Endodermal cell (in vitro differentiated cells): ENCODE data around the gene CTBP1. TPM values are rescaled to one million over a fixed set of nuclear protein-coding genes. Genes with fewer than 3 reads are reported as not detected.

Experiments
- DNase-seq: peaks from one replicate; pipeline ENCODE4 v3.0.0-alpha.2; 2017
- H3K27ac ChIP-seq: 2 replicates; pipeline ENCODE4 v1.5.1; 2013; ENCODE audit warnings: mild to moderate bottlenecking, low read depth, low read length, moderate library complexity
- H3K27me3 ChIP-seq: 2 replicates; pipeline ENCODE4 v1.6.1; 2013; ENCODE audit warnings: mild to moderate bottlenecking, low read length, moderate library complexity; ENCODE audit not compliant: insufficient read depth, control insufficient read depth, poor library complexity, severe bottlenecking
- H3K36me3 ChIP-seq: 2 replicates; pipeline ENCODE4 v1.7.0; 2013; ENCODE audit warnings: mild to moderate bottlenecking, low read length, moderate library complexity; ENCODE audit not compliant: control insufficient read depth, insufficient read depth
- H3K4me1 ChIP-seq: one replicate; pipeline ENCODE4 v1.7.0; 2013; ENCODE audit warnings: low read length; ENCODE audit not compliant: control insufficient read depth, insufficient read depth
- H3K4me3 ChIP-seq: 2 replicates; pipeline ENCODE4 v1.5.1; 2013; ENCODE audit warnings: mild to moderate bottlenecking, low read length, moderate library complexity
- H3K9ac ChIP-seq: 2 replicates; pipeline ENCODE4 v1.6.1; 2013; ENCODE audit warnings: mild to moderate bottlenecking, low read length, moderate library complexity; ENCODE audit not compliant: poor library complexity, severe bottlenecking; ENCODE audit errors: extremely low read depth
- H3K9me3 ChIP-seq: 2 replicates; pipeline ENCODE4 v1.6.1; 2013; ENCODE audit warnings: mild to moderate bottlenecking, low read length, moderate library complexity; ENCODE audit not compliant: control insufficient read depth
- H3K27ac Mint-ChIP-seq: 2 replicates; pipeline ENCODE4 v1.8.0; 2020; ENCODE audit warnings: mixed read lengths
- H3K27me3 Mint-ChIP-seq: 2 replicates; pipeline ENCODE4 v1.8.0; 2021; ENCODE audit warnings: mild to moderate bottlenecking, mixed read lengths; ENCODE audit not compliant: insufficient read depth
- H3K36me3 Mint-ChIP-seq: 2 replicates; pipeline ENCODE4 v1.8.0; 2020; ENCODE audit warnings: low read depth, mixed read lengths
- H3K4me1 Mint-ChIP-seq: 2 replicates; pipeline ENCODE4 v1.8.0; 2020; ENCODE audit warnings: mixed read lengths
- H3K4me3 Mint-ChIP-seq: 2 replicates; pipeline ENCODE4 v1.8.0; 2020; ENCODE audit warnings: mild to moderate bottlenecking, moderate library complexity, mixed read lengths
- H3K9me3 Mint-ChIP-seq: 2 replicates; pipeline ENCODE4 v1.8.0; 2020; ENCODE audit warnings: mild to moderate bottlenecking, mixed read lengths
- WGBS, 2 experiments: methylation state at CpG; one replicate each; pipeline versions ENCODE4 v1.1.5 to v1.1.7; 2013; ENCODE audit warnings: missing lambda C conversion rate in 2 of 2, mixed read lengths in 1 of 2; ENCODE audit not compliant: insufficient coverage in 1 of 2, insufficient read length in 1 of 2; 5-methylcytosine and 5-hydroxymethylcytosine counted together
- total RNA-seq, 2 donors: library from RNA; stranded (reverse); fragmentation: NEBNext Ultra II Directional in 1 of 2; extraction: Animal tissue kit (Norgen Biotek cat#: 25700) in 1 of 2; gene quantifications; 2 replicates in 1 of 2; 3 replicates in 1 of 2; pipeline ENCODE4 v1.2.1, GENCODE V29; 2021
- TF ChIP-seq, protein P1 (sequence below): fragments of 200-600 bp; sonication (generic); conservative IDR thresholded peaks from 2 replicates; pipeline ENCODE4 v1.5.0; 2021; ENCODE audit warnings: antibody characterized with exemption, mild to moderate bottlenecking

The CTBP1 gene
- total RNA-seq, 2 donors from 2014 or later, result 181 to 189 TPM

DNA sequence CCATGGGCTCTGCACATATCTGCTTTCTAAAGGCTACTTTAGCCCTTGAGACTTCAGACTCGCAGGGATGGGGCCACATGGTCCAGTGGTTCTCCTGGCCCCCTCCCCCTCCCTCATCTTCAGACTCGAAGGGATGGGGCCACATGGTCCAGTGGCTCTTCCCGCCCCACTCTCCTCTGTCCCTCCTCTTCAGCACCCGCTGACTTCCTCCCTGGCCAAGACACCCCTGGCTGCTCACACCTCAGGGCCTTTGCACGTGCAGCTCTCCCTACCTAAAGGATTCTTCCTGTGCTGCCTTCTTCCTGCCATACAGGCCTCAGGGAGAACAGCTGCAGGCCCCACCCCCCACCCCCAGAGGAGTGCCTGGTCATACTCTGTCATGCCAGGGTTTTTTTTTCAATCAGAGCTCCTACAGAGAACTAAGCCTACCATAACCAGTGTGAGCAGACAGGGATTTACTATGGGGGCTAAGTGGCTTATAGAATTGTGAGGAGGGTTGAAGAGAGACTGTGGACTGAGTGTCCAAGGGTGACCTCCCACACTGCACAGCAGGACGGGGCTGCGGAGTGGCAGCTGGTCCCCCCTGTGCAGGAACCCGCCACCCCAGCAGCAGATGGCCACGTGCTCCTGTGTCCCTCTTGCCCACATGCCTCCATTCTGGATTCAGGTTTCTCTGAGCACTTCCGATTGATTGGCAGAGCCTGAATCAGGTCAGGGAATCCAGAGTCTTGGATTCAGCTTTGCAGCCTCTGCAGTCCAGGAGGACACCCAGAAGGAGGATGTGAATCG, 70.4 kb downstream of the CTBP1 start:
- H3K4me1 Mint-ChIP-seq, result no peaks in the 10 kb centered on the region
- Histone ChIP-seq H3K27me3 (peaks cover 30% of the 10 kb centered on the region), H3K4me3 (no peak overlapping the region), H3K27ac (no peak overlapping the region), H3K9me3 (peaks cover 22% of the 10 kb centered on the region), H3K9ac (no peak overlapping the region), H3K36me3 (no peaks in the 10 kb centered on the region), H3K4me1 (no peaks in the 10 kb centered on the region)
- no peak overlapping the region for H3K4me3 Mint-ChIP-seq
- H3K9me3 Mint-ChIP-seq, result peaks cover 39% of the 10 kb centered on the region
- 90 to 97% methylated on average over 6 to 11 of the region's 11 CpGs for WGBS, 2 experiments
- DNase-seq, result no peak
- no peak overlapping the region for H3K27ac Mint-ChIP-seq
- H3K36me3 Mint-ChIP-seq, result no peaks in the 10 kb centered on the region
- peaks cover 56% of the 10 kb centered on the region for H3K27me3 Mint-ChIP-seq
- TF ChIP-seq, protein P1, sequence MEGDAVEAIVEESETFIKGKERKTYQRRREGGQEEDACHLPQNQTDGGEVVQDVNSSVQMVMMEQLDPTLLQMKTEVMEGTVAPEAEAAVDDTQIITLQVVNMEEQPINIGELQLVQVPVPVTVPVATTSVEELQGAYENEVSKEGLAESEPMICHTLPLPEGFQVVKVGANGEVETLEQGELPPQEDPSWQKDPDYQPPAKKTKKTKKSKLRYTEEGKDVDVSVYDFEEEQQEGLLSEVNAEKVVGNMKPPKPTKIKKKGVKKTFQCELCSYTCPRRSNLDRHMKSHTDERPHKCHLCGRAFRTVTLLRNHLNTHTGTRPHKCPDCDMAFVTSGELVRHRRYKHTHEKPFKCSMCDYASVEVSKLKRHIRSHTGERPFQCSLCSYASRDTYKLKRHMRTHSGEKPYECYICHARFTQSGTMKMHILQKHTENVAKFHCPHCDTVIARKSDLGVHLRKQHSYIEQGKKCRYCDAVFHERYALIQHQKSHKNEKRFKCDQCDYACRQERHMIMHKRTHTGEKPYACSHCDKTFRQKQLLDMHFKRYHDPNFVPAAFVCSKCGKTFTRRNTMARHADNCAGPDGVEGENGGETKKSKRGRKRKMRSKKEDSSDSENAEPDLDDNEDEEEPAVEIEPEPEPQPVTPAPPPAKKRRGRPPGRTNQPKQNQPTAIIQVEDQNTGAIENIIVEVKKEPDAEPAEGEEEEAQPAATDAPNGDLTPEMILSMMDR, result no peak

DNA sequence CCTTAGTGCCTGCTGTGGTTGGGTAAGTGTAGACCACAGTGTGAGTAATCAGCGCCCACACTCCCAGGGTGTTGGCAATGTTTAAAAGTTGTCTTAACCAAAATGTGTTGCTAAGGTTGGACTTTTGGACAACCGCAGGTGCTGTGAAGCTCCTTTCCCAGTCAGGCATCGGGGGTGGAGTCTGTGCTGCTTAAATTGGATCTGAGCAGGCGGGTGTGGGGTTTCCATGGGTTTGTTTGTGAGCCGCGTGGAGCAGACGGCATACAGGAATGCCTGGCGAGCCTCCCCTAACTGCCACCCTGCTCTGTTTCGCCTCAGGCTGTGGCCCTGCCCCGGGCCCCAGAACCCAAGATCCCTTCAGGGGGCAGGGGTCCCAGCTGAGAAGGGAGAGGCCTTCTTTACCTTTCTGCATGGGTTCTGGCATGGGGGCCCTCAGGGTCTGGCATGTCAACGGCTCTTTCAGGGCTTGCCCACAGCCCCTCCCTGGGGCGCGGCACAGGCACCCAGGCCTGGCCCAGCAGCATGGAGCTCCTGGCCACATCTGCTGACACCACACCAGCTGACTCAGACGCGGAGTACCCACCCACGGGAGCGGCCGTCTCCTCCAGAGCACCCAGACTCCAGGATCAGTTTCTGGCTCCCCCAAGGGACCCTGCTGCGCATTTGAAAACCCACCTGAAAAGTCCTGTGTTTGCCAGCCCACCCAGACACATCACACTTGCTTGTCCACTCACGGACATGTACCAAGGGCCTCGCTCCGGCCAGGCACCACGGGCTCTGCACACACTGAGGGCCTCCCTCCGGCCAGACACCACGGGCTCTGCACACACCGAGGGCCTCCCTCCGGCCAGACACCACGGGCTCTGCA, 71.4 kb downstream of the CTBP1 start:
- no peak overlapping the region for H3K4me3 ChIP-seq

More for the DNA sequence above, 71.4 kb downstream of the CTBP1 start:
- Mint-ChIP-seq H3K4me1 (no peaks in the 10 kb centered on the region), H3K27ac (no peak overlapping the region), H3K4me3 (no peak overlapping the region), H3K9me3 (peaks cover 36% of the 10 kb centered on the region), H3K27me3 (peaks cover 62% of the 10 kb centered on the region), H3K36me3 (no peaks in the 10 kb centered on the region)
- H3K9me3 ChIP-seq, result peaks cover 22% of the 10 kb centered on the region
- WGBS, 2 experiments, result 81 to 90% methylated on average over 4 to 28 of the region's 28 CpGs
- H3K4me1 ChIP-seq, result no peaks in the 10 kb centered on the region
- H3K27ac ChIP-seq, result no peak overlapping the region
- no peaks in the 10 kb centered on the region for H3K36me3 ChIP-seq
- DNase-seq, result no peak
- no peak overlapping the region for H3K9ac ChIP-seq
- TF ChIP-seq, protein P1, result no peak
- H3K27me3 ChIP-seq, result peaks cover 39% of the 10 kb centered on the region
